Activated CD4-positive, alpha-beta T cell treated with anti-CD3 and anti-CD28 coated beads, Interleukin-2, amount 50 U/mL, for 16 hours (primary cell): ENCODE results near the gene THRB.

Experiments
- DNase-seq: peaks from one replicate; pipeline ENCODE4 v3.0.0-alpha.2; 2020

The THRB gene

GRCh38 chr3:24162929-24163328 lies 331.7 kb downstream of the THRB start:
- no peak for DNase-seq

- DNase-seq = no peak
These were observed 332.8 kb downstream of the THRB start for GRCh38 chr3:24161841-24162240.

DNA sequence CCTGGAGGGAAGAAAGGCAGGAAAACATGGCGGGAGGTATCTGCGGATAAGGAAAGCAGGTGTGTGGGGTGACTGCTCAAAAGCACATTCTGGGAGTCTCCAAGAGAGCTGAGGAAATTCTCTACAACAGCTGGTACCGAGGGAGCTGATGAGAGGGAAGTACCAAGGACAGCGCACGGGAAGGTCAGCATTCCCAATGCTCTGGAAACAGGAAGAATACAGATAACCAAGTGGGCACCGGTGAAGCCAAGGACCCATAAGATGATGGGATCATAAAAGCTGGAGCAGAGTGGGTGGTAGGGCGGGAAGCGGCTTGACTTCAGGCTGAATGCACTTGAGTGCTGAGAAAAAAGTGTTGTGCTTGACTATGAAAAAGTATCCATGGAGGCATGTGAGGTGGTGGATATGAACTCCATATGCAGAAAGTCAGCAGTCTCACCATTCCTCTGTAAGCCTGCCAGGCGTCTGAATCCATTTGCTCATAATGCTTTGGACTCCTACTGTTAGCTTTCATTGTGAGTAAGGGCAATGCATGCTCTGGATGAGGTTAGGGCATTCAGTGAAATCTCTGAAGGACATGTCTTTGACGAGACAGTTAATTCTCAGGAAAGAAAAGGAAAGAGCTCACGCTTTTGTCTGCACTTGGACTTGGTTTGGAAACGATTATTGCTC lies 334.1 kb downstream of the THRB start:
- DNase-seq = no peak

GRCh38 chr3:24158761-24159454 lies 335.7 kb downstream of the THRB start:
- DNase-seq = peak; percentile 62

DNA sequence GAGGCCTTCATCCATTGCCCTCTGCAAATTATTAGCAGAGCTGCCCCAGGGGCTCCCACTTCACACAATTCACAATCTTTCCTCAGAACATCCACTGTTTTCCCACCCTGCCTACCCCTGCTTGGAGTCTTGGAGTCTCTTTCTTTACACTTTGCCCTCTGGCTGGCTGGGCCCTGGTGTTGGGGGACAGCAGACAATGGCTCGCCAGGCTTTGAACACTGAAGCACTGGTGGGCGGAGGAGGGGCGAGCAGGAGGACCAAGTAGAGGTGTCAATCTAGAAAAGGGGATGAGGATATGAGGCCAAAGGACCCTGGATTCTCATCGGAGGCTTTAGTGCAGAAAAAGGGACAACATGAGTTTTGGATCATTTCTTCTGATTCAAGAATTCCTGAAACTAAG lies 337.5 kb downstream of the THRB start:
- DNase-seq = no peak

- peak; percentile 70 for DNase-seq
These were observed 338.2 kb downstream of the THRB start for GRCh38 chr3:24156466-24156865.

- DNase-seq = no peak
These were observed 339.4 kb downstream of the THRB start for GRCh38 chr3:24155276-24155675.

DNA sequence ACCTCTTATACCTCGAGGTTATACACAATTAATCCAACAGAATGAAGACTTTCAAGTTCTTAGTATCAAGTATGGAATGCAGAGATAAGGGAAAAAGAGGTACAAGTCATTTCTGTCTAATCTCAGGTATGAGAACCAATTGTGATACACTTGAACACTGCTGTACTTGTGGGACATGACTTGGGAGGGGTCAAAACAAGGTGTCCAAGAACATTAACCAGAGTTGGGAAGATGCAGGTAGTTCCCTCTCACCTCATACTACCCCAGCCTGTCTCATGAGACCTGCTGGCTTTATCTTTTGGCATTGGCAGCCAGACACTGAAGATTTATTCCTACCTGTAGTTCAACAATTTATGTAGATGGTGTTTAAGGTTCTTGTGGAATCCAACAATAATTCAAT lies 339.9 kb downstream of the THRB start:
- no peak for DNase-seq

- peak; percentile 72 for DNase-seq
These were observed 340.5 kb downstream of the THRB start for GRCh38 chr3:24154013-24154695.

DNA sequence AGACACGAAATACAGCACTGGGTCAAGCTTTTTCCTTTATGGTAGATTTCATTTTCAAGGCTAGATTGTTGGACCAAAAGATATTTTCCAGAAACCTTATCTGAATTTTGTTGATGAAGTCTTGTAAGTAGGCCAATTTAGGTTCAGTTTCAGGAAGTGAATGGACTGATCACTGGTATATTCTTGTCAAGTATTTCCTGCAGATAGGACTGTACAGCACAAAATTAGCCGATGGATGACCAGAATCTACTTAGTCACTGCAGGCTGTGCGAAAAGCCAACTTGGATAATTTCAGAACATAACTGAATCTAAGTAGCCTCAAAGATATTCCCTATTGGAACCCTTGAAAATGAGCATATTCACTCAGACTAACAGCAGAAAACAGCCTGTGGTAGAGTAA lies 343.1 kb downstream of the THRB start:
- DNase-seq = no peak

- no peak for DNase-seq
These were observed 345.6 kb downstream of the THRB start for GRCh38 chr3:24149032-24149431.

DNA sequence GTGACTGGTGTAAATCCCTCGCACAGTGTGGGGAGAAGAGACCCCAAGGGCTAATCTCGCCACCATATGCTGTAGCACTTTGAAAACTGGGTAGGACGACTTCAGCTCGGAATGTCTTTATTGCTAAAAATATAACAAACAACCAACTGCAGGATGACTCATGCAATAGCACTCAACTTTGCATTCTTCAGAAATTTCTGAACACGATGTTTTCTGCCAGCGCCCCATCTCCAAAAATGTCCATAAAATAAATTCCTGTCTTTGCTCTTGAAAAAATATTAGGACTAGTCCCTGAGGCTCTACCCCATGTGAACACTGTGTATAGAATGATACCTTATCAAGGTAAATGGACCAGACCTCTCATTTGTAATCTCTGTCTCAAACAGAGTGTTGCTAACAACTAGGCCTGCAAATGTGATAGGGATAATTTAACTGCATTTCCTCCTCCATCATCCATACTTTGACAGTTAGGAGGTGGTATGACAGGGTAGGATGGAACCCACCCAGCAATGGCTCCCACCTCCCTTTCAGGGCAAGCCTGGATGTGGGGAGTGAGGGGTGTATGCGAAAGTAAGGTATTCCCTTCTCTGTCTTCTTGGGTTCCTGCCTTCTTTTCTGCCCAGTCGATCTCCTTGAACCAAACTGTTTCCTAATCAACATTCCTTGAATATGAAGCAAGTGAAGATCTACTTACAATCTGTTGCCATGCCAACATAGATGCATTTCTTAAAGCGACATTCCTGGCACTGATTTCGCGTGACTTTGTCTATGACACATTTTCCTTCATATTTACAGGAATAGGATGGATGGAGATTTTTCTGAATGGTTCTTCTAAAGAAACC lies 348.4 kb downstream of the THRB start:
- no peak for DNase-seq

DNA sequence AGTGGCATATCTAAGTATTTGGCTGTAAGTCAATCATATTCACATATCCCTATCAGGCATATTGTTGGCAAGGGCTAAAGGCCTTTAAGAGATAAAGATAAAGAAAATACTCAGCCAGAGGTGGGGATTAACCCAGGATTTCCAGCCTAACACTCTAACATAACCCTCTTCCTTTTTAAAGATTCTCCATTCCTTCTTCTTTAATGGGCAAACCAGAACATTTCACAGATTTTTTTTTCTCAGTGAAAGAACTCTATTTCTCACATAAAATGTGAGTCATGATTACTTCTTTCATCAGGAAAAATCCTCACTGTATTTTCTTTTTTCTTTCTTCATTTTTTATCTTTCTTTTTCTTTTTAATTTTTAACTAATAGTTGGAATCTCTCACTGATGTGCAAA lies 349.2 kb downstream of the THRB start:
- no peak for DNase-seq

GRCh38 chr3:24142127-24142526 lies 352.5 kb downstream of the THRB start:
- DNase-seq = no peak

DNA sequence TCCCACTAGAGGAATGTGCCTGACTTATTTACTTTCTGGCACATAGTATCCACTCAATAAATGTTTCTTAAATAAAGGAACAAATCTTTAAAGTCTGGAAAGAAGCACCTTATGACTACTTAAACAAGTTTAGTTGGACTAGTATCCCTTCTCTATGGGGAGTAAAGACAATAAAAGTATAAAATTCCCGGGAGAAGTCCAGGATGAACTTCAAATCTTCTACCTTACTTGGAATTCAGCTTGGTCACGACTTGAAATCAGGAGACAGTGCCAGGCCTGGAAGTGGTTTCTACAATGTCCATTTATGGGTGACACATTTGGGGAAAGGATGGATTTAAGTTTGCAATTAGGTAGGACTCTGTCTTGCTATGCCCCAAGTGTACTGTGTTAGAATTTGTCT lies 353.1 kb downstream of the THRB start:
- DNase-seq = no peak

GRCh38 chr3:24139463-24140412 lies 354.9 kb downstream of the THRB start:
- no peak for DNase-seq

GRCh38 chr3:24138876-24139256 lies 355.8 kb downstream of the THRB start:
- DNase-seq = no peak

DNA sequence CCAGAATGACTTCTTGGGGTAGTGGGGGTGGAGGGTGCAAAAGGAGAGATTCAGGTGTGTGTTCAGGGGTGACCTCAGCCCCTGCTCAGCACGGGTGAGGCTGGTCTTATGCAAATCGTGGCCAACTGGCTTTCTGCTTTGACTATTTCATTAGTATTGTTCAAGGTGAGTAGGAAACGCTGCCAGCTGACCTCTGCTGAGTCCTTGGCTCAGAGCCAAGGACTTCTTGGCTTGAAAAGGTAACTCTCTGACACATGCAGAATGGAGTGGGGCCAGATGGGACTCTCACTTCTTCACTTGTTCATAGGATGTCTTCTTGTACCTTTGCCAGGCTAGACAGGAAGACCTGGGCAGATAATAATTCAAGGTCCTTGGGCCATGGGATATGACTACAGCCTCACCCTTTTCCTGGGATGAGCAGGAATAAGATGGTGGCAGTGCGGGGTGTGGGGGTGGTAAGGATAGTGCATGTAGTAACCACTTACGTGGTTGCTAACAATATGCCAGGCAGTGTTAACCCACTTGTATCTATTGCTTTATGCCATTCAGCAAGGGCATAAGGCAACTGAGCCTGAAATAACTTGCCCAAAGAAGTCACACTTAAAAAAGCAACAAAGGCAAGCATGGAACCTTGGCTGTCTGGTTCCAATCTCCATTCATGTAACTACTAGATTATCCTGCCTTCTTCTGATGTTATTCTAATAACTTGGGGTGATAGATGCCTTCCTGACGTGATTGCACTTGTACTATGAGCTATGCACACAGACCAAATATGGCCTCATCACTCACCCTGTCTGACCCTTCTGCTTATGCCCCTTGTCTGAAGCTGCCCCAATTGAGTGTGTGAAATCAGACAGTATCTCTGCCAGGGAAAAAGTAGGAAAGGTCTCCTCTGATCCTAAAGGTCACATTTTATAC lies 356.4 kb downstream of the THRB start:
- no peak for DNase-seq

GRCh38 chr3:24137334-24137733 lies 357.3 kb downstream of the THRB start:
- DNase-seq = no peak

- DNase-seq = no peak
These were observed 357.9 kb downstream of the THRB start for GRCh38 chr3:24136624-24137310.
